COLO668 (cell line): Measurements from ENCODE around the gene RIT2.
A peak's percentile ranks its signal among the peaks of the same experiment; 100 is the strongest.
"Not testable (repeated sequence)": the region's sequence is repeated elsewhere in the genome, so short reads cannot be mapped to it uniquely, and the experiment has no call there.

ENCODE experiments used
- DNase-seq: peaks from one replicate; lab custom pipeline; 2025; ENCODE audit not compliant: unreplicated experiment; lab: John Stamatoyannopoulos, UW

The RIT2 gene

GRCh38 chr18:42850174-42851083 lies 265.1 kb downstream of the RIT2 start:
- DNase-seq = no peak

DNA sequence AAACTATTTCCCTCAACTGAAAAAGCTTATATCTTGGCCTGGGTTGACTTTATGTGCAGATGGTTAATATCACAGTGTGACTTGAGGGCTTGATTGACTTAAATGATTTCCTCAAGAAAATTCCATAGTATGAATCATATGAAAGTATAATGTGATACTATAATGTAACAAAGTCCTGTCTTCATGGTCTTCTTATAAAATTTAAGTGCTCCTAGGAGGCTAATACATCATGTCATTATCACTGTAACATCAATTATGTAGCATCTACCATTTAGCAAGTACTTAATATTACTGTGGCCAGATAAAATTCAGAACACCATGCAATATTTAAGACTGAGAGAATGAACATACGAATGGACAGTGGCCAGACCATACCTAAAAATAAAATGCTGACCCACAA lies 276.1 kb downstream of the RIT2 start:
- no peak for DNase-seq

- no peak for DNase-seq
Measured at GRCh38 chr18:42838546-42839145, 276.8 kb downstream of the RIT2 start.

DNA sequence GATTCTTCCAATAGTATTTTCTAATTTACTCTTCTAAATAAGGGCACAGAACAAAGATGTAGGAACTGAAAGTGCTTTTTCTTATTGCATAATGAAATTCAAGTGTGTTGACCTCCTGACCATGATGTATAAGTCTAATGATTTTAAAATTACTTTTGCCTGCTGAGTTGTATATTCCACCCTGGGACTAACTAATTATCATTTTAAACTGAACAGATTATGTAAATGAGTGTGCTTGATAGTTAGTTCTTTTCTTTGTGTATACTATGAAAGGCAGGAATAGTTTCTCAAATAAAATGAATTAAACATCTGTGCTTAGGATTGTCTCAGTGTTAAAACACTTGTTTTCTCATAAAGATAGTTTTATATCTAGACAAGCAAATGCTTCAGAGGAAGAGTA lies 284.5 kb downstream of the RIT2 start:
- DNase-seq = no peak

DNA sequence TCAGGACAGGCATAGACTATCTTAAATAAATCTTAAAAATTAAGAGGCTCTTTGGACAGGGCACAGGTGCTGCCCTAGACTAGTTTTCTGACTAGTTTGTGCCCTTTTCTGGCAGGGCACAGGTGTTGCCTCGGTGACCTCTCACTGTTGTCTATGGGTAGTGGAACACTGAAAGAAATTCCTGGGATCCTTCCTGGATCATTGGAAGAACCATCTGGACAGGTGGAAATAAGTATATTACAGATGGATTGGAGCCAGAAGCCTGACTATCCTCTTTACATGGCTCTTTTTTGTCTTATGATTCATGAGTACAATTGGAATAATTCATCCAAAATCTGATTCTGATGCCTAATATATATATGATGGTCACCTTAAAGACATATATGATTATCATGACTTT lies 286.6 kb downstream of the RIT2 start:
- DNase-seq = no peak

- DNase-seq = no peak
Measured at GRCh38 chr18:42824178-42824577, 291.3 kb downstream of the RIT2 start.

GRCh38 chr18:42822711-42823110 lies 292.8 kb downstream of the RIT2 start:
- no peak for DNase-seq

- DNase-seq = no peak
Measured at GRCh38 chr18:42821492-42821891, 294.0 kb downstream of the RIT2 start.

GRCh38 chr18:42814618-42815017 lies 300.9 kb downstream of the RIT2 start:
- DNase-seq = no peak

GRCh38 chr18:42814184-42814583 lies 301.3 kb downstream of the RIT2 start:
- DNase-seq = peak; percentile 44

GRCh38 chr18:42813570-42813969 lies 301.9 kb downstream of the RIT2 start:
- no peak for DNase-seq

DNA sequence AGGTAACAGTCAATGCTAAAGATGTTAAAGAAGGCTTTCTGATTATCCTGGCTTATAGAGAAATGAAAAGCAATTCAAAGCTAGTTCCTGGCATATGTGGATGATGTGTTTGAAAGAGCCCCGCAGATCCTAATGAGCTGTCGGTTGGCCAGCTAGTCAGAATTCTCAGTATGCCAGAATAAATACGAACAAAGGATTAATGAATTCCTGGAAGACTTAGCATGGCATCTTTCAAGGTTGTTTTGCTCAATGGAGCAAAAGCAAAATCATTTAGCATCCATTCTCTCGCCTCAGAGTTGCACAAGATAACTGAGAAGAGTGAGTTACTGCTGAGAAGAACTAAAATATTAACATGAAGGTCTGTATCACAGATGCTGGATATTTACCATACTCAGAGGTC lies 307.6 kb downstream of the RIT2 start:
- DNase-seq = no peak

DNA sequence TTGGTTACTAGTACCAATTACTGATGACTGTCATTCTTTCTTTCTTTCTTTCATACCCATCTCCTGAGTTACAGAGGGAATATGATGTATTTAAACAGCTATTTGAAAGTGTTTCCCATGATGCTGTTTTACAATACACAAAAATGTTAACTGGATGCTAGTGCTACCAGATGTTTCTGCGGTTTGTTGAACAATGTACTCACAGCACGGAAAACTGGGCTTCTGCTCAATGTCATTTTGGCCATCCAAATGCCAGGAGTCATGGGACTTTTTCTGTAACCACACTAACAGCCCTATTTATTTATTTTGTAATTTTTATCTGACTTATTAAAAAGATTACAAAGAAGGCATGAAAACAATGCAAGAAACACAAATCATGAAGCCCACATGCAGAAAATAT lies 313.8 kb downstream of the RIT2 start:
- DNase-seq = no peak

- DNase-seq = peak; percentile 23
Measured at GRCh38 chr18:42798606-42799170, 316.8 kb downstream of the RIT2 start.

- DNase-seq = not testable (repeated sequence)
Measured at GRCh38 chr18:42795213-42795789, 320.2 kb downstream of the RIT2 start.

- no peak for DNase-seq
Measured at GRCh38 chr18:42792731-42793130, 322.8 kb downstream of the RIT2 start.

- DNase-seq = no peak
Measured at GRCh38 chr18:42784632-42785031, 330.9 kb downstream of the RIT2 start.

DNA sequence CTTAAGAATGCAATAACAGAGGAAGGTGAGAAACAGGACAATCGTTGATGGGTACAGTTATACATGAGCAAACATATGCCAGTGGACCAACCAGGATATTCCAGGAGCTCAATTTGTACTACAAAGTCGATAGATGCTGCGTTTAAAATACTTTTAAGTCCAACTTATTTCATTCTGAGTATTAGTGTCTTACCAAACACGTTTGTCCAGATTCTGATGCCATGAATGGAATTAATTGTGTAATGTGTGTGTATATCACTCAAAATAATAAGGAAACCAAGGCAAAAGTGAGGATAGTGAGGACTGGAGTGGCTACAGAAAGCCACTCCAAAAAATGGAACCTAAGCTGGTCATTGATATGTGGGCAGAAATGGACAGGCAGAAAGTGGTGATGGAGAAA lies 332.6 kb downstream of the RIT2 start:
- no peak for DNase-seq

DNA sequence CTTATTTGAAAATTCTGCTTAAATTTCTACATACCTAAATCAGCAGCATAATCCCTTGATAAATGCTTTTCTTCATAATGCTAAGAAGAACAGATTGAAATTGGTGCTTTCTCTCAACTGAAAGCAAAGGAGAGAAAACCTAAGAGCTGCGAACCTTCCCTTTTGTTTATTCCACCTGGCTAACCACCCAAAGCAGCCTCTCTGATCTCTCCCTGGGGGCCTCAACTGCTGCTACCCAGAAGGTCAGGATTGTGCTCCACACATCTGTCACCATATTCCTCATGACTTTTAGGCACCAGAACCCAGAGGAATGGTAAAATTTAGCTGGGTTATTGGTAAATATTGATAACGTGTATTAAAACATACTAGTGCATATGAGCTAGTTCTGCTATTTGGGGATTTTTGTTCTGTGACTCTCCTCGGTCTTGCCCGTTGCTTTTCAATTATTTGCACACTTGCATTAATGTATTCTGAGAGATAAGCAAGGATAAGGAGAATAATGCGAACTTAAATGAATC lies 334.1 kb downstream of the RIT2 start:
- DNase-seq = no peak

- DNase-seq = no peak
Measured at GRCh38 chr18:42780171-42780570, 335.3 kb downstream of the RIT2 start.

DNA sequence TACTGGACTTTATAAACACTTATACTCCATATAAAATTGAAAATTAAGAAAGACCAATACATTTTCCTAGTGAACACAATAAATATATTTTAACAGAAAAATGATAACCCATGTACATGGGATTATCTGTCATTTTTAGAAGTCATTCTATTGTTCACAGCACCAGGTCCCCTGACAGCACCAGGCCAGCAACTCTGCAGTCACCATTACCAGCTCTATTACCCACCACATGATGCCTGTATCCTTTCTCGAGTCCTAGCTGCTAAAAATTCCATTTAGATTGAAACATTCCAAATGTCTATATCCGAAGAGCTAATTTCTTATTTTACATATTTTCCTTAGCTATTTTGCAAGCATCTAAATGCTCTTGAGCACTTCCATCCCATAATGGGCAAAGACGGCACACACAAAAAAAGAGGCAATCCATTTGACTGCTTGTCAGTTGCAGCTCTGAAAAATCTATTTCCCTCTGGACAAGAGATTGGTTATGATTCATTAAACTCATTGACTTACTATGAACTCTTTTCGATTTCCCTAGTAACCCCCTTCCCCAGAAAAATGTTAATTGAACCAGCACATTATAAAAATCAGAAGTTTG lies 336.9 kb downstream of the RIT2 start:
- DNase-seq = no peak
